ENCODE data around the gene FAM114A1.

DNA sequence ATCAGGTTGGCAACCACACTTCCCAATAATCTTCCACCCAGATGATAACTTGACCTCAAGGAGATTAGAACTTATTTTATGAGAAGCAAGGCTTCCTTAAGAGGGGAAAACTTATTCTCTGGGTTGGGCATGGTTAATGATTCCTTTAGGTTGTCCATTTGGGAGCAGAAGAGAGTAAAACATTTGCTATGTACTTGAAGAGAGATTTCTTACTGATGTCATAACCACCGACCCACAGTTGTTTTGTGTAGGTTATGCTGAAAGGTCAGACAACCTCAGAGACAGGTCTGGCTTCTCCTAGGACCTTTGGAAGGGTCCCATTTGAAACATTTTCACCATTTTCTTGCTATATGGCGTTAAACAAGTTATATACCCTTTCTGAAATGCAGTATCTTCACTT, 56.1 kb downstream of the FAM114A1 start:
- TF ChIP-seq, protein P1, sequence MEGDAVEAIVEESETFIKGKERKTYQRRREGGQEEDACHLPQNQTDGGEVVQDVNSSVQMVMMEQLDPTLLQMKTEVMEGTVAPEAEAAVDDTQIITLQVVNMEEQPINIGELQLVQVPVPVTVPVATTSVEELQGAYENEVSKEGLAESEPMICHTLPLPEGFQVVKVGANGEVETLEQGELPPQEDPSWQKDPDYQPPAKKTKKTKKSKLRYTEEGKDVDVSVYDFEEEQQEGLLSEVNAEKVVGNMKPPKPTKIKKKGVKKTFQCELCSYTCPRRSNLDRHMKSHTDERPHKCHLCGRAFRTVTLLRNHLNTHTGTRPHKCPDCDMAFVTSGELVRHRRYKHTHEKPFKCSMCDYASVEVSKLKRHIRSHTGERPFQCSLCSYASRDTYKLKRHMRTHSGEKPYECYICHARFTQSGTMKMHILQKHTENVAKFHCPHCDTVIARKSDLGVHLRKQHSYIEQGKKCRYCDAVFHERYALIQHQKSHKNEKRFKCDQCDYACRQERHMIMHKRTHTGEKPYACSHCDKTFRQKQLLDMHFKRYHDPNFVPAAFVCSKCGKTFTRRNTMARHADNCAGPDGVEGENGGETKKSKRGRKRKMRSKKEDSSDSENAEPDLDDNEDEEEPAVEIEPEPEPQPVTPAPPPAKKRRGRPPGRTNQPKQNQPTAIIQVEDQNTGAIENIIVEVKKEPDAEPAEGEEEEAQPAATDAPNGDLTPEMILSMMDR (conservative IDR thresholded peaks at IDR 0.05; ENCODE audit: low read depth, low read length): no peak
- TF ChIP-seq POLR2A (IDR thresholded peaks at IDR 0.05; ENCODE audit: low read depth, low read length) (no peak), SMC3 (IDR thresholded peaks at IDR 0.05; ENCODE audit: low read depth, low read length) (no peak), NFE2L2 (IDR thresholded peaks at IDR 0.05; ENCODE audit: low read depth, low read length) (no peak), RAD21 (IDR thresholded peaks at IDR 0.05; ENCODE audit: low read length) (no peak), CHD1 (IDR thresholded peaks at IDR 0.05; ENCODE audit: low read depth, low read length) (no peak), RFX5 (IDR thresholded peaks at IDR 0.05; ENCODE audit: low read depth, low read length) (no peak), BHLHE40 (IDR thresholded peaks at IDR 0.05; ENCODE audit: low read depth, low read length) (no peak)
- TF ChIP-seq, protein P2, sequence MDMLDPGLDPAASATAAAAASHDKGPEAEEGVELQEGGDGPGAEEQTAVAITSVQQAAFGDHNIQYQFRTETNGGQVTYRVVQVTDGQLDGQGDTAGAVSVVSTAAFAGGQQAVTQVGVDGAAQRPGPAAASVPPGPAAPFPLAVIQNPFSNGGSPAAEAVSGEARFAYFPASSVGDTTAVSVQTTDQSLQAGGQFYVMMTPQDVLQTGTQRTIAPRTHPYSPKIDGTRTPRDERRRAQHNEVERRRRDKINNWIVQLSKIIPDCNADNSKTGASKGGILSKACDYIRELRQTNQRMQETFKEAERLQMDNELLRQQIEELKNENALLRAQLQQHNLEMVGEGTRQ (IDR thresholded peaks at IDR 0.05; ENCODE audit: low read depth, low read length): no peak
